G401.6 (cell line): ENCODE data around the gene FICD.

Experiments used
- FAIRE-seq: peaks from 2 replicates; lab custom pipeline; 2012; peaks lifted over from hg19 to GRCh38; lab: Jason Lieb, UNC

Gene FICD

GRCh38 chr12:108567406-108568337, 52.6 kb downstream of the FICD start:
- FAIRE-seq = no peak

DNA sequence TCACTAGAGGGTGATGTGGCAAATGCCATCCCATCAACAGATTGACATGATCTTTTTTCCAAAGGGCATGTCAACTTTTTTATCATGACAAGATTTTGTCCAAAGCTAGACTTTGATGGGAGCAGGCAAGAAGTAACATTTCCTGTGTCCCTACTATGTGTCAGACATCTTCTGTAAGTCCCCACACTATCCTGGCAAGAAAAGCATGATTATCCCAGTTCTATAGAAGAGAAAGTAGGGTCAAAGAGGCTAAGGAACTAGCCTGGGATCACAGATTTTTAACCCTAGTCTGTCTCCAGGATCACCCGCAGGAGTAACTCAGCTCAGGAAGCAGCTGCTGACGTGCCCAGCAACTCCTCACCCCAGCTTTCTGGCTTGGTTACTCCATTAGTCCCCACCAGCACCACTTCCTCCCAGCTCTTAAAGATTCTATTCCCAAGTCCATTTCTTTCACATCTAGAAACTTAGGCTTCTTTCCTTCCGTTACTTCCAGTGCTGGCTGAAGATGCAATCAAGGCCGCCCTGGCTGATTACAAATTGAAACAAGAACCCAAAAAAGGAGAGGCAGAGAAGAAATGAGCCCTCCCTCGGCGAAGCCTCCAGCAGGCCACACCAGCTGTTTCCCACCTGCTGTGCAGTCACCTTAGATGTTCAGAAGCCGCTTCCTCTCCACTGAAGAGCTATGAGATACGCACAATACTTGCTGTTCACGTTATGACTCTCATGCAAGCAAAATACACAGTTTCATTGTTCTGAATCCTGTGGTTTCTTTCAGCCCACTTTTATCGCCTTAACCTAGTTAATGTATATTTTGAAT, 53.5 kb downstream of the FICD start:
- FAIRE-seq = no peak
